DOHH2 (cell line): ENCODE data around the gene ENPP6.

Experiments used
- H3F3A ChIP-seq: fragments of 200-600 bp; sonication (generic), shearing (Covaris generic); 2 replicates; pipeline ENCODE4 v1.6.0; 2016; ENCODE audit warnings: antibody characterized with exemption, mild to moderate bottlenecking; ENCODE audit not compliant: control insufficient read depth, insufficient read depth
- H3K27ac ChIP-seq: fragments of 200-600 bp; sonication (generic); 2 replicates; pipeline ENCODE4 v1.5.1; 2014; ENCODE audit warnings: low read depth, mild to moderate bottlenecking, low read length, moderate library complexity
- H3K27me3 ChIP-seq: fragments of 200-600 bp; sonication (generic); 2 replicates; pipeline ENCODE4 v1.6.1; 2014; ENCODE audit warnings: mild to moderate bottlenecking, low read length, mixed read lengths; ENCODE audit not compliant: control insufficient read depth
- H3K36me3 ChIP-seq: fragments of 200-600 bp; sonication (generic); 2 replicates; pipeline ENCODE4 v1.6.1; 2014; ENCODE audit warnings: mild to moderate bottlenecking, low read length, moderate library complexity, mixed read lengths; ENCODE audit not compliant: control insufficient read depth
- H3K4me1 ChIP-seq: fragments of 200-600 bp; sonication (generic); 2 replicates; pipeline ENCODE4 v1.6.1; 2014; ENCODE audit warnings: mild to moderate bottlenecking, low read length, mixed read lengths; ENCODE audit not compliant: control insufficient read depth
- H3K4me2 ChIP-seq: fragments of 200-600 bp; sonication (generic); 2 replicates; pipeline ENCODE4 v1.6.0; 2014; ENCODE audit warnings: mild to moderate bottlenecking, low read length, moderate library complexity
- H3K4me3 ChIP-seq: fragments of 200-600 bp; sonication (generic); 2 replicates; pipeline ENCODE4 v1.5.1; 2014; ENCODE audit warnings: mild to moderate bottlenecking, low read length, mixed read lengths
- H3K79me2 ChIP-seq: fragments of 200-600 bp; sonication (generic); 2 replicates; pipeline ENCODE4 v1.6.1; 2014; ENCODE audit warnings: mild to moderate bottlenecking, low read length, mixed read lengths; ENCODE audit not compliant: control insufficient read depth
- H3K9me2 ChIP-seq: fragments of 200-600 bp; sonication (generic); replicated peaks from 2 replicates; pipeline ENCODE4 v1.6.1; 2014; ENCODE audit warnings: mild to moderate bottlenecking, low read length, mixed read lengths; ENCODE audit not compliant: control insufficient read depth
- H3K9me3 ChIP-seq: fragments of 200-600 bp; sonication (generic); 2 replicates; pipeline ENCODE4 v1.6.1; 2014; ENCODE audit warnings: antibody characterized with exemption, low read length, mixed read lengths; ENCODE audit not compliant: control insufficient read depth, insufficient read depth
- H4K20me1 ChIP-seq: fragments of 200-600 bp; sonication (generic); 2 replicates; pipeline ENCODE4 v1.6.0; 2014; ENCODE audit warnings: low read depth, mild to moderate bottlenecking, antibody characterized with exemption, low read length, moderate library complexity; ENCODE audit not compliant: control insufficient read depth, insufficient read depth
- CTCF ChIP-seq: fragments of 200-600 bp; sonication (generic); IDR thresholded peaks from one replicate; pipeline ENCODE4 v1.5.1; 2014; ENCODE audit warnings: antibody characterized with exemption, mild to moderate bottlenecking, low read depth, low read length; ENCODE audit not compliant: poor library complexity, severe bottlenecking
- EZH2phosphoT487 ChIP-seq: fragments of 200-600 bp; sonication (generic); IDR thresholded peaks from 2 replicates; pipeline ENCODE4 v1.6.1; 2017; ENCODE audit warnings: borderline replicate concordance, mild to moderate bottlenecking, antibody characterized with exemption, low read length, moderate library complexity, mixed read lengths

Gene ENPP6

GRCh38 chr4:184248216-184248615 is 30.5 kb upstream of the ENPP6 start:
- no peaks in the 10 kb centered on the region for H3K4me1 ChIP-seq
- no peaks in the 10 kb centered on the region; the same call in 1 of the 2 replicates for H3K9me3 ChIP-seq
- H3K27me3 ChIP-seq, result peaks cover 18% of the 10 kb centered on the region
- no peaks in the 10 kb centered on the region; the same call in 1 of the 2 replicates for H3K9me2 ChIP-seq
- no peaks in the 10 kb centered on the region for H3F3A ChIP-seq
- H3K79me2 ChIP-seq, result no peaks in the 10 kb centered on the region
- no peak overlapping the region for H3K4me2 ChIP-seq
- no peak overlapping the region for H3K4me3 ChIP-seq
- no peaks in the 10 kb centered on the region for H3K36me3 ChIP-seq
- TF ChIP-seq CTCF (no peak), EZH2phosphoT487 (no peak)
- no peaks in the 10 kb centered on the region for H4K20me1 ChIP-seq
- no peak overlapping the region for H3K27ac ChIP-seq

- Histone ChIP-seq H3K9me3 (no peaks in the 10 kb centered on the region; the same call in 1 of the 2 replicates), H3K4me3 (no peak overlapping the region), H4K20me1 (no peaks in the 10 kb centered on the region), H3K4me1 (no peaks in the 10 kb centered on the region), H3K36me3 (no peaks in the 10 kb centered on the region), H3K27ac (no peak overlapping the region), H3K27me3 (peaks cover 22% of the 10 kb centered on the region), H3K4me2 (no peak overlapping the region), H3F3A (no peaks in the 10 kb centered on the region), H3K79me2 (no peaks in the 10 kb centered on the region), H3K9me2 (no peaks in the 10 kb centered on the region; the same call in 1 of the 2 replicates)
- TF ChIP-seq EZH2phosphoT487 (no peak), CTCF (no peak)
Measured at GRCh38 chr4:184247421-184247820, 29.7 kb upstream of the ENPP6 start.

- H3F3A ChIP-seq, result no peaks in the 10 kb centered on the region
- H3K79me2 ChIP-seq, result no peaks in the 10 kb centered on the region
- H3K4me3 ChIP-seq, result no peak overlapping the region
- H3K4me2 ChIP-seq, result no peak overlapping the region
- no peaks in the 10 kb centered on the region for H3K36me3 ChIP-seq
- no peaks in the 10 kb centered on the region for H3K4me1 ChIP-seq
- H3K9me3 ChIP-seq, result no peaks in the 10 kb centered on the region
- H4K20me1 ChIP-seq, result no peaks in the 10 kb centered on the region
- peaks cover 27% of the 10 kb centered on the region for H3K27me3 ChIP-seq
- no peak for TF ChIP-seq CTCF
- no peak for TF ChIP-seq EZH2phosphoT487
- no peaks in the 10 kb centered on the region; the same call in 1 of the 2 replicates for H3K9me2 ChIP-seq
- H3K27ac ChIP-seq, result no peak overlapping the region
Measured at GRCh38 chr4:184246426-184246825, 28.8 kb upstream of the ENPP6 start.
